SK-N-SH treated with all-trans-retinoic acid at 6 μM for 48 hours (cell line): ENCODE data around the gene SGPP2.

Experiments used
- ATAC-seq: fragments of 200-7000 bp; cut with Tn5 transposase; 3 replicates; pipeline ENCODE4 v1.9.1; 2020; ENCODE audit warnings: mild to moderate bottlenecking, moderate library complexity
- CSDC2 ChIP-seq: fragments of 250-450 bp; sonication (Bioruptor Pico); IDR thresholded peaks from 2 replicates; pipeline ENCODE4 v1.5.0; 2020; ENCODE audit warnings: mild to moderate bottlenecking, moderate library complexity
- ESRRG ChIP-seq: fragments of 250-450 bp; sonication (Bioruptor Pico); IDR thresholded peaks from 2 replicates; pipeline ENCODE4 v1.6.1; 2021; ENCODE audit warnings: mild to moderate bottlenecking
- GLIS3 ChIP-seq: fragments of 250-450 bp; sonication (Bioruptor Pico); IDR thresholded peaks from 2 replicates; pipeline ENCODE4 v1.5.0; 2020; ENCODE audit warnings: mild to moderate bottlenecking, moderate library complexity
- ISL1 ChIP-seq: fragments of 250-450 bp; sonication (Bioruptor Pico); IDR thresholded peaks from 2 replicates; pipeline ENCODE4 v2.1.2; 2022; ENCODE audit warnings: mild to moderate bottlenecking, moderate library complexity
- OSR1 ChIP-seq: fragments of 250-450 bp; sonication (Bioruptor Pico); IDR thresholded peaks from 2 replicates; pipeline ENCODE4 v1.8.0; 2022; ENCODE audit warnings: moderate library complexity, mild to moderate bottlenecking, inconsistent platforms
- PATZ1 ChIP-seq: fragments of 250-450 bp; sonication (Bioruptor Pico); IDR thresholded peaks from 2 replicates; pipeline ENCODE4 v1.8.0; 2020; ENCODE audit warnings: mild to moderate bottlenecking, moderate library complexity, borderline replicate concordance
- POU6F1 ChIP-seq: fragments of 250-450 bp; sonication (Bioruptor Pico); IDR thresholded peaks from 2 replicates; pipeline ENCODE4 v1.8.0; 2021; ENCODE audit warnings: low read depth, mild to moderate bottlenecking, moderate library complexity, borderline replicate concordance
- PPARA ChIP-seq: fragments of 250-450 bp; sonication (Bioruptor Pico); IDR thresholded peaks from 2 replicates; pipeline ENCODE4 v1.5.0; 2020; ENCODE audit warnings: mild to moderate bottlenecking, borderline replicate concordance
- RARB ChIP-seq: fragments of 250-450 bp; sonication (Bioruptor Pico); IDR thresholded peaks from 2 replicates; pipeline ENCODE4 v1.8.0; 2021; ENCODE audit warnings: mild to moderate bottlenecking, moderate library complexity
- SNAI2 ChIP-seq: fragments of 250-450 bp; sonication (Bioruptor Pico); IDR thresholded peaks from 2 replicates; pipeline ENCODE4 v1.5.0; 2020; ENCODE audit warnings: mild to moderate bottlenecking, moderate library complexity
- TCF4 ChIP-seq: fragments of 250-450 bp; sonication (Bioruptor Pico); IDR thresholded peaks from 2 replicates; pipeline ENCODE4 v1.8.0; 2021; ENCODE audit warnings: mild to moderate bottlenecking, moderate library complexity, borderline replicate concordance
- TOX ChIP-seq: fragments of 250-450 bp; sonication (Bioruptor Pico); IDR thresholded peaks from 2 replicates; pipeline ENCODE4 v1.8.0; 2021; ENCODE audit warnings: mild to moderate bottlenecking, moderate library complexity, borderline replicate concordance
- TSHZ2 ChIP-seq: fragments of 250-450 bp; sonication (Bioruptor Pico); IDR thresholded peaks from 2 replicates; pipeline ENCODE4 v1.5.0; 2020; ENCODE audit warnings: mild to moderate bottlenecking, moderate library complexity
- ZC3H10 ChIP-seq: fragments of 250-450 bp; sonication (Bioruptor Pico); IDR thresholded peaks from 2 replicates; pipeline ENCODE4 v1.5.1; 2021; ENCODE audit warnings: mild to moderate bottlenecking, moderate library complexity
- ZFP3 ChIP-seq: fragments of 250-450 bp; sonication (Bioruptor Pico); IDR thresholded peaks from 2 replicates; pipeline ENCODE4 v1.5.0; 2020; ENCODE audit warnings: mild to moderate bottlenecking, moderate library complexity
- ZFP30 ChIP-seq: fragments of 450-650 bp; formaldehyde crosslinking; IDR thresholded peaks from 2 replicates; pipeline ENCODE4 v1.5.0; 2022; ENCODE audit warnings: mild to moderate bottlenecking, moderate library complexity
- ZNF565 ChIP-seq: fragments of 450-650 bp; formaldehyde crosslinking; conservative IDR thresholded peaks from 2 replicates; pipeline ENCODE4 v1.5.0; 2020; ENCODE audit warnings: low read depth, mild to moderate bottlenecking, moderate library complexity
- ZNF70 ChIP-seq: fragments of 450-650 bp; formaldehyde crosslinking; IDR thresholded peaks from 2 replicates; pipeline ENCODE4 v1.5.0; 2020; ENCODE audit warnings: mild to moderate bottlenecking, moderate library complexity
- ZNF8 ChIP-seq: fragments of 450-650 bp; formaldehyde crosslinking; IDR thresholded peaks from 2 replicates; pipeline ENCODE4 v1.5.0; 2020; ENCODE audit warnings: mild to moderate bottlenecking, moderate library complexity

The SGPP2 gene

GRCh38 chr2:222518570-222519381, 94.4 kb downstream of the SGPP2 start:
- no peak for ATAC-seq
- no peak for TF ChIP-seq ISL1 (CRISPR knock-in tag)
- no peak for TF ChIP-seq ESRRG (CRISPR knock-in tag)
- no peak for TF ChIP-seq OSR1 (CRISPR knock-in tag)
- no peak for TF ChIP-seq ZFP30 (CRISPR knock-in tag)
- TF ChIP-seq TOX (CRISPR knock-in tag): no peak
- no peak for TF ChIP-seq ZNF565 (CRISPR knock-in tag)
- TF ChIP-seq RARB: no peak
- no peak for TF ChIP-seq SNAI2
- TF ChIP-seq POU6F1 (CRISPR knock-in tag): no peak
- TF ChIP-seq ZFP3 (CRISPR knock-in tag): no peak
- no peak for TF ChIP-seq ZNF70 (CRISPR knock-in tag)

- TF ChIP-seq OSR1 (CRISPR knock-in tag) (no peak), ISL1 (CRISPR knock-in tag) (no peak), ZNF8 (CRISPR knock-in tag) (no peak), ZC3H10 (CRISPR knock-in tag) (no peak), ZNF565 (CRISPR knock-in tag) (no peak), POU6F1 (CRISPR knock-in tag) (no peak), ESRRG (CRISPR knock-in tag) (no peak), TCF4 (CRISPR knock-in tag) (no peak), PPARA (CRISPR knock-in tag) (no peak), SNAI2 (no peak), RARB (no peak), CSDC2 (CRISPR knock-in tag) (no peak), PATZ1 (no peak)
- ATAC-seq: no peak
Measured at GRCh38 chr2:222521099-222521498, 96.8 kb downstream of the SGPP2 start.

- TF ChIP-seq ZFP3 (CRISPR knock-in tag) (no peak), ZNF70 (CRISPR knock-in tag) (no peak), CSDC2 (CRISPR knock-in tag) (no peak), RARB (no peak), TSHZ2 (no peak), GLIS3 (CRISPR knock-in tag) (no peak), SNAI2 (no peak), ZNF8 (CRISPR knock-in tag) (no peak), ZC3H10 (CRISPR knock-in tag) (no peak), PPARA (CRISPR knock-in tag) (no peak), TOX (CRISPR knock-in tag) (no peak), TCF4 (CRISPR knock-in tag) (no peak)
- no peak for ATAC-seq
Measured at GRCh38 chr2:222522082-222522481, 97.7 kb downstream of the SGPP2 start.
